SK-MEL-5 (cell line): Measurements from ENCODE around the gene SLC25A11. TPM values are rescaled to one million over a fixed set of nuclear protein-coding genes. Genes with fewer than 3 reads are reported as not detected.

Experiments used
- DNase-seq: peaks from one replicate; pipeline ENCODE4 v3.0.0-alpha.2; 2016; ENCODE audit warnings: low read depth, low spot score
- in situ Hi-C: cut with HindIII; loops from 2 replicates; pipeline ENCODE4 v1.10.0; 2016; ENCODE audit warnings: low sequenced_read_pairs, high pct_unique_total_duplicates, low pct_unique_long_range_greater_than_20kb
- polyA plus RNA-seq, 2 experiments: library from polyadenylated mRNA; depleted of rRNA; stranded (reverse); fragments of >200 nt; gene quantifications; 2 replicates each; pipeline ENCODE4 v1.2.3, GENCODE V29; 2015
- total RNA-seq: library from RNA; depleted of rRNA; stranded (reverse); fragments of >200 nt; shearing (Covaris generic); gene quantifications from 2 replicates; pipeline ENCODE4 v1.2.3, GENCODE V29; 2014; rRNA removed

Gene SLC25A11, protein sequence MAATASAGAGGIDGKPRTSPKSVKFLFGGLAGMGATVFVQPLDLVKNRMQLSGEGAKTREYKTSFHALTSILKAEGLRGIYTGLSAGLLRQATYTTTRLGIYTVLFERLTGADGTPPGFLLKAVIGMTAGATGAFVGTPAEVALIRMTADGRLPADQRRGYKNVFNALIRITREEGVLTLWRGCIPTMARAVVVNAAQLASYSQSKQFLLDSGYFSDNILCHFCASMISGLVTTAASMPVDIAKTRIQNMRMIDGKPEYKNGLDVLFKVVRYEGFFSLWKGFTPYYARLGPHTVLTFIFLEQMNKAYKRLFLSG
- total RNA-seq: 115 and 129 TPM in 2 replicates
- 131 and 165 TPM in 2 replicates for polyA plus RNA-seq (2015; cell fraction: cytosol; rRNA removed)
- polyA plus RNA-seq (2015; cell fraction: nucleus; rRNA removed): 63.2 and 67.9 TPM in 2 replicates

DNA sequence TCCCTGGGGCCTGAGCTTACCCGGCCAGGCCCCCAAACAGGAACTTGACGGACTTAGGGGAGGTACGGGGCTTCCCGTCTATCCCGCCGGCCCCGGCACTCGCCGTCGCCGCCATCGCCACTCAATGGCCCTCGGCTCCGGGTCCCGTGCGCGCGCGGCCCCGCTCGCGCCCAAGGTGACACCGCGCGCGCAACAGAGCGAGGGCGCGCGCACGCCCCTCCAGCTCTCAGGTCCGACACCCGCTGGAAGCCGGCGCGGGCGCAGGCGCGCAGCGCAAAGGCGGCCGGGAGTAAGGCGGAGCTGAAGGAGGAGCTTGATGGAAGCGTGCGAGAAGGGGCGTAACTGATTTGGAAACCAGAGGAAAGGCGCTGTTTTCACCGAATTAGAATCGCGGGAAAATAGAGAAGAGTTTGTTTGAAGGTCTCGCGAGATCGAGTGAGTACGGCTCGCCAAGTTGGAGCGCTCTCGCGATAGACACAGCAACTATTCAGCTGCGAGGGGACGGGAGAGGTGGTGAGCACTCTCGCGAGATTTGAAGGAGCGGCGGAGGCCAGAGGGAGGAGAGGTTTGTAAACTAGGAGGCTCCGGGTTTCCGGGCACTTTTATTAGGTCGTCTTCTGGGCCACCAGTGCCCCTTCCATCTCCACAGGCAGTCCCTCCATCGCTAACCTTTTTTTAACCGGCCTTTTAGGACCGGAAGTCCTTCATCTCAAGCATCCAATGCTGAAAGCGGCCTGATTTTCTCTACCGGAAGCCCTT lies at the start of gene SLC25A11, which contains the start of gene RNF167:
Gene SLC25A11, minus strand, starts transcription at position 251 of the 759 bp plus-strand sequence. Its CDS starts 136 bp downstream, at position 115.
Gene RNF167, plus strand, starts transcription at position 473 of the 759 bp plus-strand sequence. CDS start 642 bp downstream, outside the sequence.
- in situ Hi-C loops: no loop called here
- peak; percentile 100 for DNase-seq

DNA sequence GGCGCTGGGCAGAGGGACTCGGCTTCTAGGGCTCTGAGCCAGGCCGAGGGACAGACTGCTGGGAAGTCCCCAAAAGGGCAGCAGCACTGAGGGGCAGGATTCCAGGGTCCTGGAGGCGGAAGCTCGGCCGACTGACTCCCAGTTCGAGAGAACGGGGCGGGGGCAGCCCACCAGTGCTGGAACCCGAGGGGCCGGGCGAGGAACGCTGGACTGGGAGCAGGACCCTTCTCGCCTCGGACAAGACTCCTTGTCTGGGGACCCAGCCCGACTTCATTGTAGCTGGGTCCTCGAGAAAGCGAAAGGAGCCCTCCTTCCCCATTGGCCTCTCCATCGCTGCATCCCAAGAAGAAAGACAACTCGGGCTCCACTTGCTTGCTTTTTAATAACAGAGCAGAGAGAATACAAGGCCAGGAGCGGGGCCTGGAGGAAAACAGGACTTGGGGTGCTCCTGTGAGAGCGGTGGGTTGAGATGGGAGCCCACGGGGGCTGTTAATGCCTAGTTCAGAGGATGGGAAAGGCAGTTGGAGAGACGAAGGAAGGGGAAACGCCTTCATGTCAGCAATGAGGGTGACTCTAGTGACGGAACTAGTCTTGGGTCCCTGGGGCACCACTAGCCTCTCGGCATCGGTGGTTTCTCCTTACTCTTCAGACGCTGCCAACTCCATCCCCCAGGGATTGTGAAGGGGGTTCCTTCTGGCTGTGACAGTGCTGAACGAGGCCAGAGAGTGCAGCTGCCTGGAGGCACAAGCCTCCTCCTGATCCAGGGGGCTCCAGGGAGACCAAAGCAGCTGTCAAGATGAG lies 48.1 kb upstream of the SLC25A11 start:
- in situ Hi-C loops: no loop called here
- no peak for DNase-seq

DNA sequence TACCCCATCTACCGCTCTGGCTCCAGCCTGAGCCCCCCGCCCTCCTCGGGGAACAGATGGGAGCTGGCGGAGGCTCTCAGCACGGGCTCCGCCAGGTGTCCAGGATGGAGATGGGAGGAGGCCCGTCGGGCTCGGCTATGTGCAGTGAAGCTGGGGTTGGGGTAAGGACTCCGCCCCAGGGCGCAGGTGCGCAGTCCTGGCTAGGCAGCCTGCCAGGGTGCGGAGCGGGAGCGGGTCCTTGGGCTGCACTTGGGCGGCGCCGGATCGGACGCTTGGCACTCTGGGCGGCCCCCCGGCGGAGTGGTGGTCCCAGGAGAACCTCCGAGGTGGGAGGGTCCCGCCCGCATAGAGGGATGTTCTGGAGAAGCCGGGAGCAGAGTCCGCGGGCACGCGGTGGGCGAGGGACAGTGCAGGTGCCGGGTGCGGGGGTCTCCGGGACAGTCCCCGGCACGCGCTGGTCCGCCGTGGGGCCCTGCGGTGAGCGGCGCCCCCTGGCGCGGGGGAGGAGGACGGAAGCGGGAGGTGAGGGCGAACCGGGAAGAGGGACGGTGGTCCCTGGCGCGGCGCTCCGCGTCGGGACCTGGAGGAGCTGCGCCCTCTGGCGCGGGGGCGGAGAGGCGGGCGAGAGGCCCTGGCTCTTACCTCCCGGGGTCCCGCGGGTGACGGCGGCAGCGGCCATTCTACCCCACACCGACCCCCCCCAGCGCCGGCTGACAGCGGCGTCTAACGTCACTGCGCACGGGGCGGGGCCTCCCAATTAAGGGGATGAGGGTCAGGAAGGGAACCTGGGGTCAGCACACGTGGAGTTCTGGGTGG lies 47.3 kb upstream of the SLC25A11 start, which contains the start of gene CAMTA2:
Gene CAMTA2, minus strand, starts transcription at position 725 of the 816 bp plus-strand sequence. CDS start 1,453 bp downstream, outside the sequence.
- DNase-seq: peak; percentile 75
- in situ Hi-C loops: no loop called here

DNA sequence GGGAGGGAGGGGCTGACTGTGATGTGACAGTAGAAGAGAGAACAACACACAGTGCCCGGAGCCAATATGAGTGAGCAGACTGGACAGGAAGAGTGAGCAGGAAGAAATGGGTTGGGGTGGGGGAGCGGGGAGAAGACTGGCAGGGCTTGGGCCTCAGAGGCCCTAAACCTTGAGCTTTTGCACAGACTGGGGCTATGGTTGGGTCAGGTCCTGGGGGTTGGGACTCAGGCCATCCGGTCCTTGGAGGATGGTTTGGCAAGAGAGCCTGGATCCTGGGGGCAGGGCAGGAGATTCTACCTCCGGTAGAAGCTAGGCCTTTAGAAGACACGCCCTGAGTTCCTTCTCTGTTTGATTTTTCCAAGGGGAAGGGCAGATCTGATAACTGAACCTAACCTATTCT lies 46.6 kb upstream of the SLC25A11 start:
- in situ Hi-C loops: no loop called here
- no peak for DNase-seq

DNA sequence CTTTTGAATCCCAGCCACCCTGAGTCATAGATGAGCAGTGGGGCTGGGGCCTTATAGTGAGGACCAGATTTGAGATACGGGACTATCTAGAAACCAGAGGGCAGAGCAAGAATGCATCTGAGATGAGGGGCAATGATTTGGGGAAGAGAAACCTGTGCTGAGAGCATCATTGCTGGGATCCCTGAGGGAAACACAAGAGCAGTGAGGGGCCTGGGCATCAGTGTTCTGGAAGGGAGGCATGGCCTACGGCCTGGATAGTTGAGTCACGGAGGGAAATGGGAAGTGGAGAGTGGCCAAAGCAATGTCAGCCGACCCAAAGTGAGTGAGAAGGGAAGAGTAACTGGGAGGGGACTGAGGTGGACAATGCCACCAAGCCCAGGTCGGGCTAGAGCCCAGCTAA lies 42.5 kb upstream of the SLC25A11 start:
- DNase-seq: no peak
- in situ Hi-C loops: no loop called here

DNA sequence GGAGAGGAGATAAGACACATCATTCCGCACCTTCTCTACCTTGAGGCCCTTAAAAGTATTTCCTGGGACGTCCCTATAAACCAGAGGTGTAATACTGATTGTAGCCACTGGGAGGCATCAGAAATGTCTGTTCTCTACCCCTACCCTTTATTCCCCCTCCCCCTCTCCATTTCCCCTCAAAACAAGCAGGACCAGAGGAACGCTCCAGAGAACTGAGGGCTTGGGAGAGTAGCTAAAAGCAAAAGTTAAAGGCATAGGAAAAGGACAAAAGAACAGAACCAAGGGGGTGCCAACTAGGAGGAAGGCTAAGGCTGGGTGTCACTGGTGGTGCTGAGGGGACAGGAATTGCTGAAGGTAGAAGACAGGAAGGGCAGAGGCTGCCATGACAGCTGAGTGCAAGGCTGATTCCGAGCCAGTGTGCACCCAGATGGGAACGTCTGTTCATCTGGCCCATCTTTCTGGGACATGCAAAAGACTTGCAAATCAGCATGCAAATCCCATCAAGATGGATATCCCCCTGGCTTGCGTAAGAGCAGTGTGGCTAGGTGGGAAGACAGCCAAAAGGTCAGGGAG lies 40.9 kb upstream of the SLC25A11 start:
- in situ Hi-C loops: no loop called here
- DNase-seq: peak; percentile 81

DNA sequence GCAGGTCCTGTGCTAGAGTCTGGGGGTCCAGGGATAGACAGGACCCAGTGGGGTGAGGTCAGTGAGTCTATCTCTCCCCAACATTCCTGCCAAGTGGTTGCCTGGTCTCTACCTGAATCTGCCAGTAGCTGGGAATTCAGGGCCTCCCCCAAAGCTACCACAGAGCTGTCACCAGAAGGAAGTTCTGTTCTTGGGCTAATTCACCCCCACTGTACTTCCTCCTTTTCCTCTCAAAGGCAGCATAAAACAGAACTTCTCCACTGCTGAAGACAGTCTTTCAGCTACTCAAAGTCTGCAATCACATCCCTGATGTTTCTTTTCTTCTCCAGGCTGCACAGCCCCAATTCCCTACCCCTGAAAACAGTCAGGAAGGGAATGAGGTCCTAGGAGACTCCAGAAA lies 38.9 kb upstream of the SLC25A11 start:
- DNase-seq: no peak
- in situ Hi-C loops: no loop called here

DNA sequence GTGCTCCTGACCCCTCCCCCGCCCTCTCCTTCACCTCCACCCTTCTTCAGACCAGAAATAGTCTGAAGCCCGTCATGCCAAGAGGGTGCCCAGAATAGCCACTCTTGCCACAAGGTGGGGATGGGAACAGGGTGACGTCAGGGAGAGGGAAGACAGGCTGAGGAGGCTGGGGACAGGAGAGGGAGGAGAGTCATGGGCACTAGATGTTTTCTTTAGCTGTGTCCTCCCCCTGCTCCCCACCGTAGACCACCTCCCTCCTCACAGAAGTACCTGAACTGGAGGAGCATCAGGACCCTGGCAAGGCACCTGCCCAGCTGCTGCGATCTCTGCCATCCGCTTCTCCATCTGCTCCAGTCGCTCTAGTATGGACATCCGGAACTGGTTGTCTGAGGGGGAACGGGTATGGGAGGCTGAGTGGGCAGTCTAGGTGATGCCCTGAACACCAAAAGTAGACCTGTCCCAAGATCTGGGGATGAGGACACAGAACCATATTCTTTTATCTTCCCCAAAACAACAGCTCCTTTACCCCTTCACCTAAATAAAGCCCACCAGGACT lies 34.3 kb upstream of the SLC25A11 start:
- no peak for DNase-seq
- in situ Hi-C loops: no loop called here

DNA sequence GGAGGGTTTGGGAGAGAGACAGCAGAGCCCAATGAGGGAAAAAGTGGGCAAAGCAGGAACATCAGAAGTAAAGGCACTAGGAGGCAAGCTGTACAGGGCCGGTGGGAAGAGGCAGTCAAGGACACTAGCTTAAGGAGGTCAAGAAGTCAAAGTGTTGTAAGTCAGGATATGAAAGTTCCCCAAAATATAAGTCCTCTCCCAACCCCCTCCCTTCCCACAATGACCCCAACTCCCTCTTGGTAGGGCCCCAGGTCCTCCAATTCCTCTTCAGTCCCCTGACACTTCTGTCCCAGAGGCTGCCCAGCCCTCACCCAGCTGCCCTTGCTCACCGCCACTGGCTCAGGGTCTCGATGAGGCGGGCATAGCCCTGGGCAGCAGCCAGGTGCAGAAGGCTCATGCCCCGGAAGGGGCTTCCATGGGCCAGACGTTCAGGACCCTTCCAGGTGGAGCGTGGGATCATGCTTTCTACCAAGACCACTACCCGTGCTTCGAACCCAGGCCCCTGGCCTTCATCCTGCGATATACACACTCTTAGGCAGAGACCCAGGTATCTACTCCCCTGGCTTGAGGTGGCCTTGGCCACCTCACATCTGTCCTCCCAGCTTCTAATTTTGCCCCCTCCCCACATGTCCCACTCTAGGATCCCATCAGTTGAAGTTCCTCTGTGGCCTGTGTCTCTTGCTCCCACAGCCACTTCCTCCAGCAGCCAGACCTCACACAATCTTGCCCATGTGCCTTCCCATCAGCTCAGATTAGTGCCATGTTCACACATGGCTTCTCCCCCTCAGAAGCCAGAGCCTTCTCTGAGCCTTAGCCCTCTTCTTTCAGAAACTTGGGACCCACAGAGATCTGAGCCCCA lies 33.6 kb upstream of the SLC25A11 start:
- in situ Hi-C loops: no loop called here
- no peak for DNase-seq

DNA sequence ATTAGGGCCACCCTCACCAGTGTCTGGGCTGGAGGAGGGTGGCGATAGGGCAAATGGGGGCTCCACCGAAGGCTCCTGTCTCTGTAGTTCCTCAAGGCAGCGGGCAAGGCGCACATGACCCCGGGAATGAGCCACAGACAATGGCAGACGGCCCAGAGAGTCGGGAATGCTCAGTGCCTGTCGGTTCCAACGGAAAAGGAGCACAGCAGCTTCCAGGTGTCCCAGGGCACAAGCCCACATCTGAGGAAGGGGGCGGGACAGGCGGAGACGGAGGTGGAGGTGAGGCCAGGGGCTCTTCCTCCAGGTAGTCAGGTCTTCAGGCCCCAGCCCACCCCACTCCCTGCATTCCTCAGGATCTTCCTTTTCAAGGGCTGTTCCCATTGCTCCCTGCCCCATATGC lies 32.9 kb upstream of the SLC25A11 start:
- DNase-seq: no peak
- in situ Hi-C loops: no loop called here

DNA sequence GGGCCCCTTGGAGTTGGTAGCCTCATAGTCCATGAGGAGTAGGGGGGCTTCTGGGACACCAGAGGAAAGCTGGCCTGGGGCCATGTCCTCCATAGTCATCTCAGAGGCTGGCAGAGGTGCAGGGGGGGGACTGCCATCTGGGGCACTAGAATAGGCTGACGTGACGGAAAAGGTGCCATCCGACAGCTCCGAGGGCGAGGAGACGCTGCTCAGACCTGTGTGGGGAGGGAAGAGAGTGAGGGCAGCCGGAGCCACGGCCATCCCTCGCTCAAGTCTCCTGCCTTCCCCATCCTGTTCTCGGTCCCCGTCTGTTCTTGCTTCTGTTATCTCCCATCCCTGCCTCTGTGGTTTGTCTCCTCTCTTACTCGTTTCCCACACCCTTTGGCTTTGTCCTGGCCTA lies 32.5 kb upstream of the SLC25A11 start:
- in situ Hi-C loops: no loop called here
- no peak for DNase-seq

DNA sequence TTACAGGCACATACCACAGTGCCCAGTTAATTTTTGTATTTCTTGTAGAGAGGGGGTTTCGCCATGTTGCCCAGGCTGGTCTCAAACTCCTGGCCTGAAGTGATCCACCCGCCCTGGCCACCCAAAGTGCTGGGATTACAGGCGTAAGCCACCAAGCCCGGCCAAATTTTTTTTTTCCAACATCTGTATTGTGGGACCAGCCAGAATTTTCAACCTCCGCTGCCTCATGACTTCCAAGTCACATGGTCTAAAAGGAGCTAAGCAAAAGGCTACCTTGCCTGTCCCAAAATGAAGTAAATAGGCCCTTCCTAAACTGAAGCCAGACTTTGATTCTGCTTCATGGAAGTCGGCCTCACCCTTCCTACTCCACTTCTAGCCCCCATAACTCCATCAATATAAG lies 32.0 kb upstream of the SLC25A11 start:
- in situ Hi-C loops: no loop called here
- no peak for DNase-seq

DNA sequence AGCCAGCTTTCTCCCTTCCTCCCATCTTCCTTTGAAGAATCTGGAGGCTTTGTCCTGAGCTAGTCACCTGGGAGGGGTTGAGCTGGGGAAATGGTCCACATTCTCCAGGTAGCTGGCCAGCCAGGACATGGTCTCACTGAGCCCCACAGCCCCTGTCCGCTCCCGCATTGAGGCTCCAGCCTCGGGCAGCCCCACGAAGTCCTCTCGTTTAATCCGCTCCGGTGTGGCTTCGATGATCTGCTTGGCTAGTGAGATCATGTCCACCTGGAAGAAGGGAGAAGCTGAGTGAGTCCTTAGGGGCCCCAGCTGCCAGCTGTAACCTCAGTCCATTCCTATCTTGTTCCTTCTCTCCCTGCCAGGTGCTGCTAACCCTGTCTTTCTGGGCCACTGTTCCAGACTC lies 30.4 kb upstream of the SLC25A11 start:
- DNase-seq: no peak
- in situ Hi-C loops: no loop called here

DNA sequence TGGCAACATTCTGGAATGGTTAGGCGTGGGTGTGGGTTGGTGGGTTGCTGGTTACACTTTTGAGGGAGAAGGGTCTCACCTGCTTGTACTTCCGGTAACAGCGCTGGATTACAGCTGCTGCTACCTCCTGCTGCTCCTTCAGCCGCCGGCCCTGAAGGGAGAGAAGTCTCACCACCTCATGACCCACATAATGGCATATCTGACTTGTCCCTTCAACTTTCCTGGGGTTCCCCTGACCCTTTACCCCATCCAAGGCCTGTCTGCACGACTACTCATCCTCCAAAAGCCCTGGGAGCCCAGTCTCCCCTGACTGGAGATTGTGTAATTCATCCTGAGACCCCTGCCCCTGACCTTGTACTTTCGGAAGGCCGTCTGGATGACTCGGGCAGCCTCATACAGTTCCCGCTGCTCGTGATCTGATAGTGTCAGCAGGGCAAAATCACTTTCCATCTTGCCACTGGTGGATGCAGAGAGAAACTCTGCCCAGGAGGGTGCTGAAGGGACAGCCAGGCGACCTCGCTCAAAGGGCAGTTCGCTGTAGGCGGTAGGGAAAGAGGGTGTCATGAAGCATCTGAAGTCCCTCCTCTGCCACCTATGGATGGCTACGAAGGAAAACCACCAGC lies 29.8 kb upstream of the SLC25A11 start:
- DNase-seq: no peak
- in situ Hi-C loops: no loop called here

DNA sequence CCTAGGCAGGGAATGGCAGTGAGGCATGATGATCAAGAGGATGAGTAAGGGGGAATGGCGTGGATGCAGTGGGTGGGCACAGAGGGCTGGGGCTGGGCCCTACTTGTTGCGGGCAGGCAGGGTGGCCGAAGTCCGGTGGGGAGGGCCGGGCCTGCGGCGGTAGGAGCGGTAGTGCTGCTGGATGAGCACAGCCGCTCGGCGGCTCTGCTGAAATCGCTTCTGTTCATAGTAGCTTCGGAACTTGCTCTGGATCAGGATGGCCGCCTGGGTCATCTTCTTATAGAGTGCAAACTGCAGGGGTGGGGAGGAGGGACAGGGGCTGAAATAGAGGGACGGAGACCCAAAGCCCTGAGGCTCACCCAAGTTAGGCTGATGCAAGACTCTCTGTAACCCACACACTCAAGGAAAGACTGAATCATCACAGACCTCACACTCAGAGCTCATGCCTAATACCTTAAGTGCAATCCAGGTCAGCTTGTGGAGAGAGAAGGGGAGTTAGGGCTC lies 29.3 kb upstream of the SLC25A11 start:
- in situ Hi-C loops: no loop called here

More for the DNA sequence above, 29.3 kb upstream of the SLC25A11 start:
- DNase-seq: no peak
